OCI-LY7 (cell line): ENCODE data around the gene GRAMD2A. TPM values are rescaled to one million over a fixed set of nuclear protein-coding genes. Genes with fewer than 3 reads are reported as not detected.

Experiments used
- BruUV-seq: library from RNA; stranded (reverse); fragments of 400-500 nt; replicated peaks from 2 replicates; lab custom pipeline; 2021; lab: Mats Ljungman, UMichigan
- CTCF ChIA-PET: fragments of 300-600 bp; sonication (Branson Sonifier 250); formaldehyde crosslinking; loops from one replicate; lab custom pipeline; 2022; ENCODE audit warnings: antibody characterized with exemption; ENCODE audit not compliant: unreplicated experiment; lab: Charles Lee
- POLR2A ChIA-PET: fragments of 300-600 bp; sonication (Branson Sonifier 250); formaldehyde crosslinking; loops from one replicate; lab custom pipeline; 2022; ENCODE audit warnings: antibody characterized with exemption; lab: Charles Lee
- DNase-seq: peaks from one replicate; pipeline ENCODE4 v3.0.0-alpha.2; 2015; ENCODE audit warnings: low spot score
- H2AFZ ChIP-seq: fragments of 200-600 bp; sonication (generic), shearing (Covaris generic); 2 replicates; pipeline ENCODE4 v1.6.1; 2014; ENCODE audit warnings: mild to moderate bottlenecking, antibody characterized with exemption, low read length, moderate library complexity
- H3K27ac ChIP-seq: fragments of 200-600 bp; sonication (generic); 2 replicates; pipeline ENCODE4 v1.5.1; 2014; ENCODE audit warnings: mixed run types, low read depth, mild to moderate bottlenecking, moderate library complexity, low read length, inconsistent platforms; ENCODE audit not compliant: poor library complexity, severe bottlenecking
- H3K36me3 ChIP-seq: fragments of 200-600 bp; sonication (generic); 2 replicates; pipeline ENCODE4 v1.6.1; 2014; ENCODE audit warnings: mild to moderate bottlenecking, antibody characterized with exemption, low read length, moderate library complexity, mixed read lengths; ENCODE audit not compliant: insufficient read depth
- H3K4me1 ChIP-seq: fragments of 200-600 bp; sonication (generic); 2 replicates; pipeline ENCODE4 v1.5.1; 2014; ENCODE audit warnings: mild to moderate bottlenecking, low read length; ENCODE audit not compliant: insufficient read depth, poor library complexity, severe bottlenecking
- H3K4me2 ChIP-seq: fragments of 200-600 bp; sonication (generic); 2 replicates; pipeline ENCODE4 v1.6.1; 2014; ENCODE audit warnings: mild to moderate bottlenecking, low read length
- H3K4me3 ChIP-seq: fragments of 200-600 bp; sonication (generic); 2 replicates; pipeline ENCODE4 v1.5.1; 2014; ENCODE audit warnings: mild to moderate bottlenecking, low read depth, low read length; ENCODE audit not compliant: poor library complexity, severe bottlenecking
- H3K79me2 ChIP-seq: fragments of 200-600 bp; sonication (generic); 2 replicates; pipeline ENCODE4 v1.6.1; 2016; ENCODE audit warnings: low read depth, mild to moderate bottlenecking, low read length, moderate library complexity, mixed read lengths; ENCODE audit not compliant: insufficient read depth
- H3K9me2 ChIP-seq: fragments of 200-600 bp; sonication (generic); 2 replicates; pipeline ENCODE4 v1.6.1; 2016; ENCODE audit warnings: mild to moderate bottlenecking, low read length, mixed read lengths; ENCODE audit not compliant: insufficient read depth
- H3K9me3 ChIP-seq: fragments of 200-600 bp; sonication (generic); 2 replicates; pipeline ENCODE4 v1.6.1; 2014; ENCODE audit warnings: mild to moderate bottlenecking, mixed run types, low read length, mixed read lengths
- H4K20me1 ChIP-seq: fragments of 200-600 bp; sonication (generic); 2 replicates; pipeline ENCODE4 v1.6.1; 2014; ENCODE audit warnings: mild to moderate bottlenecking, antibody characterized with exemption, low read length, moderate library complexity, mixed read lengths; ENCODE audit not compliant: insufficient read depth
- CTCF ChIP-seq: fragments of 200-600 bp; sonication (generic); conservative IDR thresholded peaks from 2 replicates; pipeline ENCODE4 v1.5.1; 2014; ENCODE audit warnings: mild to moderate bottlenecking, antibody characterized with exemption, low read length, moderate library complexity, mixed read lengths
- EZH2phosphoT487 ChIP-seq: fragments of 200-600 bp; sonication (generic); IDR thresholded peaks from 2 replicates; pipeline ENCODE4 v1.6.1; 2018; ENCODE audit warnings: low read depth, borderline replicate concordance, mild to moderate bottlenecking, mixed run types, antibody characterized with exemption, low read length, moderate library complexity, mixed read lengths
- intact Hi-C: fragments of 100-400 bp; cut with micrococcal nuclease; formaldehyde crosslinking; loops from one replicate; pipeline ENCODE4 v1.10.0; 2022; ENCODE audit not compliant: unreplicated experiment
- total RNA-seq, 2 experiments: library from RNA; depleted of rRNA in 1 of 2; stranded (reverse); fragments of >200 nt in 1 of 2; shearing (Covaris generic) in 1 of 2; gene quantifications; 2 replicates each; pipeline ENCODE4 v1.2.3, GENCODE V29; 2014 to 2022

The GRAMD2A gene
- total RNA-seq, 2 experiments from 2014 or later, result not detected

- Histone ChIP-seq H2AFZ (no peak overlapping the region), H3K4me2 (no peak overlapping the region), H4K20me1 (no peaks in the 10 kb centered on the region), H3K79me2 (no peaks in the 10 kb centered on the region), H3K9me3 (no peaks in the 10 kb centered on the region), H3K4me3 (no peak overlapping the region), H3K4me1 (peaks cover 7% of the 10 kb centered on the region), H3K36me3 (no peaks in the 10 kb centered on the region), H3K9me2 (no peaks in the 10 kb centered on the region), H3K27ac (no peak overlapping the region)
- no peak for TF ChIP-seq EZH2phosphoT487
- BruUV-seq, result no TSS peak
- ChIA-PET POLR2A (interaction anchor here (0.6 to 1.0 kb wide), 3 partner anchors 10 to 54 kb away, joined by 3 to 5 read pairs (median 3); no protein-coding TSS in a partner anchor), CTCF (no interaction called here)
- no peak for DNase-seq
- intact Hi-C loops, result no loop called here
These were observed 69.2 kb downstream of the GRAMD2A start for GRCh38 chr15:72128359-72128758.

GRCh38 chr15:72127724-72128322 lies 69.8 kb downstream of the GRAMD2A start:
- H3K27ac ChIP-seq, result no peak overlapping the region
- no peak for TF ChIP-seq CTCF
- no peak for TF ChIP-seq EZH2phosphoT487
- H4K20me1 ChIP-seq, result no peaks in the 10 kb centered on the region
- no peak overlapping the region for H3K4me3 ChIP-seq
- no peak overlapping the region for H3K4me2 ChIP-seq
- H3K9me3 ChIP-seq, result no peaks in the 10 kb centered on the region
- H3K79me2 ChIP-seq, result no peaks in the 10 kb centered on the region
- POLR2A ChIA-PET, result interaction anchor here (0.6 to 1.0 kb wide), 9 partner anchors 9 to 106 kb away, joined by 3 to 5 read pairs (median 3); no protein-coding TSS in a partner anchor
- CTCF ChIA-PET, result no interaction called here
- intact Hi-C loops, result no loop called here
- no peak for DNase-seq
- H3K4me1 ChIP-seq, result peaks cover 7% of the 10 kb centered on the region
- no peak overlapping the region for H2AFZ ChIP-seq
- no peaks in the 10 kb centered on the region for H3K36me3 ChIP-seq
- no TSS peak for BruUV-seq
- H3K9me2 ChIP-seq, result no peaks in the 10 kb centered on the region

GRCh38 chr15:72124218-72124617 lies 73.4 kb downstream of the GRAMD2A start:
- no peak for DNase-seq
- Histone ChIP-seq H3K4me1 (peaks cover 3% of the 10 kb centered on the region), H2AFZ (no peak overlapping the region), H3K4me2 (no peak overlapping the region), H3K79me2 (no peaks in the 10 kb centered on the region), H3K4me3 (no peak overlapping the region), H3K9me2 (no peaks in the 10 kb centered on the region), H3K27ac (no peak overlapping the region), H4K20me1 (no peaks in the 10 kb centered on the region), H3K9me3 (no peaks in the 10 kb centered on the region), H3K36me3 (no peaks in the 10 kb centered on the region)
- TF ChIP-seq CTCF (no peak), EZH2phosphoT487 (no peak)
- no TSS peak for BruUV-seq
- POLR2A ChIA-PET, result interaction anchor here (0.6 to 0.9 kb wide), 3 partner anchors 22 to 74 kb away, joined by 3 to 5 read pairs (median 3); no protein-coding TSS in a partner anchor
- intact Hi-C loops, result no loop called here
- CTCF ChIA-PET, result no interaction called here
